GM10266 (cell line): ENCODE data around the gene ADGRG1.

Source experiments
- DNase-seq: peaks from one replicate; pipeline ENCODE4 v3.0.0; 2012; ENCODE audit errors: extremely low spot score
- TF ChIP-seq, protein P1 (sequence below): IDR thresholded peaks from 2 replicates; pipeline ENCODE4 v1.5.1; 2012; ENCODE audit warnings: mild to moderate bottlenecking, low read depth; ENCODE audit not compliant: control insufficient read depth, insufficient read depth; ENCODE audit errors: missing control alignments

ADGRG1 gene

DNA sequence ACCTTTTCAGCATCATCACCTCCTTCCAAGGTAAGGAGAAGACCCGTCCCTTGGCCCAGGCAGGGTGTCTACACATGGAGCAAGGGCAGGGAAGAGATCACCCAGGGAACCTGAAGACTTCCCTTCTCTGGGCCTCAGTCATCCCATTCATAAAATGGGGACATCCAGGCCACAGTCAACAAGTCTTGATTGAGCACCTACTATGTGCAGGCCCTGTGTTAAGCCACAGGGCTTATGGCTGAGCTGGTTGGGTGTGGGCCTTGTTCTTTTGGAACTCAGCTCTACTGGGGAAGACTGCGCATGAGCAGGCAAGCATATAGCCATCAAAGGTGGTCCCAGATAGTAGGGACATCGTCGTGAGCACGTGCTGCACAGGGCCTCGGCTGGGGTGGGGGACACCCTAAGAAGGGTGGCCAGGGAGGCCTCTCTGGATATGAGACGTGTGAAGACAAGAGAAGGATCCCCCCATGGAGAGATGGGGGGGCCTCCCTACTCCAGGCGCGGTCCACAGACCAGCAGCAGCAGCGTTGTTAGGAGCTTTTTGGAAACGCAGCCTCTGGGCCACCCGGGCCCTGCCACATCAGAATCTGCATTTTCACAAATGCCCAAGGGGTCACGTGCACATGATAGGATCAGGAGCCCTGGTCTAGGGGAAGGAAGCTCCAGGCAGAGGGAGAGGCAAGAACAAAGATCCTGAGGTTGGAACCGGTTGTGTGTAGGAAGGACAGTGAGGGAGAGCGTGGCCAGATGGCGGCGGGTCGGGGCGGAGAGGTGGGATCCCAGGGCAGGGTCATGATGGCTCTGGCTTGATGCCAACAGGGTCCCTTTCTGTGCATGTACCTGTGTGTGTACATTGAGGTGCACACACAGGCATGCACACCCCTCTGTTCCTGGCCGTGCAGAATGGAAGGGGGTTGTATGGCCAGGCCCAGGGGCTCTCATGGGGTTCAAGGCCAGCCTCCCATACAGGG is 33.8 kb downstream of the ADGRG1 start:
- TF ChIP-seq, protein P1, sequence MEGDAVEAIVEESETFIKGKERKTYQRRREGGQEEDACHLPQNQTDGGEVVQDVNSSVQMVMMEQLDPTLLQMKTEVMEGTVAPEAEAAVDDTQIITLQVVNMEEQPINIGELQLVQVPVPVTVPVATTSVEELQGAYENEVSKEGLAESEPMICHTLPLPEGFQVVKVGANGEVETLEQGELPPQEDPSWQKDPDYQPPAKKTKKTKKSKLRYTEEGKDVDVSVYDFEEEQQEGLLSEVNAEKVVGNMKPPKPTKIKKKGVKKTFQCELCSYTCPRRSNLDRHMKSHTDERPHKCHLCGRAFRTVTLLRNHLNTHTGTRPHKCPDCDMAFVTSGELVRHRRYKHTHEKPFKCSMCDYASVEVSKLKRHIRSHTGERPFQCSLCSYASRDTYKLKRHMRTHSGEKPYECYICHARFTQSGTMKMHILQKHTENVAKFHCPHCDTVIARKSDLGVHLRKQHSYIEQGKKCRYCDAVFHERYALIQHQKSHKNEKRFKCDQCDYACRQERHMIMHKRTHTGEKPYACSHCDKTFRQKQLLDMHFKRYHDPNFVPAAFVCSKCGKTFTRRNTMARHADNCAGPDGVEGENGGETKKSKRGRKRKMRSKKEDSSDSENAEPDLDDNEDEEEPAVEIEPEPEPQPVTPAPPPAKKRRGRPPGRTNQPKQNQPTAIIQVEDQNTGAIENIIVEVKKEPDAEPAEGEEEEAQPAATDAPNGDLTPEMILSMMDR = no peak
- no peak for DNase-seq

DNA sequence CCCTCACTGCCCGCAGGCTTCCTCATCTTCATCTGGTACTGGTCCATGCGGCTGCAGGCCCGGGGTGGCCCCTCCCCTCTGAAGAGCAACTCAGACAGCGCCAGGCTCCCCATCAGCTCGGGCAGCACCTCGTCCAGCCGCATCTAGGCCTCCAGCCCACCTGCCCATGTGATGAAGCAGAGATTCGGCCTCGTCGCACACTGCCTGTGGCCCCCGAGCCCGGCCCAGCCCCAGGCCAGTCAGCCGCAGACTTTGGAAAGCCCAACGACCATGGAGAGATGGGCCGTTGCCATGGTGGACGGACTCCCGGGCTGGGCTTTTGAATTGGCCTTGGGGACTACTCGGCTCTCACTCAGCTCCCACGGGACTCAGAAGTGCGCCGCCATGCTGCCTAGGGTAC is 35.0 kb downstream of the ADGRG1 start:
- DNase-seq = no peak
- TF ChIP-seq, protein P1 = no peak

DNA sequence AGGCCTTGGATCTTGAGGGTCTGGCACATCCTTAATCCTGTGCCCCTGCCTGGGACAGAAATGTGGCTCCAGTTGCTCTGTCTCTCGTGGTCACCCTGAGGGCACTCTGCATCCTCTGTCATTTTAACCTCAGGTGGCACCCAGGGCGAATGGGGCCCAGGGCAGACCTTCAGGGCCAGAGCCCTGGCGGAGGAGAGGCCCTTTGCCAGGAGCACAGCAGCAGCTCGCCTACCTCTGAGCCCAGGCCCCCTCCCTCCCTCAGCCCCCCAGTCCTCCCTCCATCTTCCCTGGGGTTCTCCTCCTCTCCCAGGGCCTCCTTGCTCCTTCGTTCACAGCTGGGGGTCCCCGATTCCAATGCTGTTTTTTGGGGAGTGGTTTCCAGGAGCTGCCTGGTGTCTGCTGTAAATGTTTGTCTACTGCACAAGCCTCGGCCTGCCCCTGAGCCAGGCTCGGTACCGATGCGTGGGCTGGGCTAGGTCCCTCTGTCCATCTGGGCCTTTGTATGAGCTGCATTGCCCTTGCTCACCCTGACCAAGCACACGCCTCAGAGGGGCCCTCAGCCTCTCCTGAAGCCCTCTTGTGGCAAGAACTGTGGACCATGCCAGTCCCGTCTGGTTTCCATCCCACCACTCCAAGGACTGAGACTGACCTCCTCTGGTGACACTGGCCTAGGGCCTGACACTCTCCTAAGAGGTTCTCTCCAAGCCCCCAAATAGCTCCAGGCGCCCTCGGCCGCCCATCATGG is 35.7 kb downstream of the ADGRG1 start:
- TF ChIP-seq, protein P1 = no peak
- DNase-seq = no peak

DNA sequence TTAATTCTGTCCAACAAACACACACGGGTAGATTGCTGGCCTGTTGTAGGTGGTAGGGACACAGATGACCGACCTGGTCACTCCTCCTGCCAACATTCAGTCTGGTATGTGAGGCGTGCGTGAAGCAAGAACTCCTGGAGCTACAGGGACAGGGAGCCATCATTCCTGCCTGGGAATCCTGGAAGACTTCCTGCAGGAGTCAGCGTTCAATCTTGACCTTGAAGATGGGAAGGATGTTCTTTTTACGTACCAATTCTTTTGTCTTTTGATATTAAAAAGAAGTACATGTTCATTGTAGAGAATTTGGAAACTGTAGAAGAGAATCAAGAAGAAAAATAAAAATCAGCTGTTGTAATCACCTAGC is 36.2 kb downstream of the ADGRG1 start:
- TF ChIP-seq, protein P1 = no peak
- no peak for DNase-seq

DNA sequence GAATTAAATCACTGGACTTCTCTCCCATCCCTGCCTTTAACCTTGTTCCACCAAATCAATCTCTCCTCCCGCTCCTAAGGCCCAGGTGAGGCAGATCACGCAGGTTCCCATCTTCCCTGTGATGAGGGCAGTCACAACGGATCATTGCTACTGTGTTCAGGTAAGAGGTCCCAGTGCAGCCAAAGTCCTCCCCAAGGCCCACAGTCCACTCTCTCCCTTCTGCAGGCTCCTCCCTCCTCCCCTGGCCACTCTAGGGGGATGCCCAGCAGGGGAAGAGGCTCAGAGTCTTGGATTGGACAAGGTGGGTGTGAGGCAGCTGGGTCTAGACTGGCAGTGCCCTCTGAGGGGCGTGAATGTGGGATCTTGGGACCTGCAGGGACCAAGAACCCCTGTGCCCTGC is 37.1 kb downstream of the ADGRG1 start:
- TF ChIP-seq, protein P1 = no peak
- DNase-seq = no peak

DNA sequence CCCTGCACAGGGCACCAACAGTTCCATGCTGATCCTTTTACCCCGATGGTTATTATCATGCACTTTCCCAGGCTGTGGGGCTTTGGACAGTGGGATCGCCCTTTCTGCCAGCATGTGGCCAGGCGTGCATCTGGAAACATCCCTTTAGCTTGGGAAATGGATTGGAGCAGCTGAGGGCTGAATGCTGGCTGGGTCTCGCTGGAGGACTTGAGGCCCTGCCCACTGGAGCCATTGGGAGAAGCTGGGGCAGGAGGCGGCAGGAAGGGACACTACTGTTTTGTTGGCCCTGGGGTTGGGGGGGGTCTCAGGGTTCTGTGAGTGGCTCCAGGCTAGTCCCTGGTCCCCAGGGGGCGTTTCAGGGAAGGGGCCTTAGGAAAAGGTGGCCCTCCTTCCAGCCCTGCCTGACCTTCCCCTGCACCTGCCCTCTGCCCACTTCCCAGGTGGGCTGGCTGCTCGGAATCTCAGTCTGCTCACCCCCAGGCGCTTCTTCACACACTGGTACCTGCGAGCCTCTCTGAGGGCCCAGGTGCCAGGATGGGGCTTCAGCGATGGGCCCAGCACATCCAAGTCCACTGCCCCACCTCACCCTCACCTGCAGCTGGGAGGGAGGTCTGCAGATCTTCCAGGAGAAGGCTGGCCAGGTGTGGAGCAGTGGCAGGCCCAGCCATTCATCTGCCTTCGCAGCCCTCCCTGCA is 38.1 kb downstream of the ADGRG1 start:
- no peak for DNase-seq
- TF ChIP-seq, protein P1 = no peak
